IMR-90 (cell line): ENCODE results near the gene SMIM7. TPM values are rescaled to one million over a fixed set of nuclear protein-coding genes. Genes with fewer than 3 reads are reported as not detected.

Experiments used
- CHD1 ChIP-seq: IDR thresholded peaks from 2 replicates; pipeline ENCODE4 v1.6.1; 2012; ENCODE audit warnings: low read depth, low read length, improper control_type of control experiment
- ELK1 ChIP-seq: fragments of 150-350 bp; IDR thresholded peaks from 2 replicates; pipeline ENCODE4 v1.6.1; 2016; ENCODE audit warnings: low read depth, mild to moderate bottlenecking, low read length, moderate library complexity, borderline replicate concordance
- polyA plus RNA-seq, 3 experiments: library from polyadenylated mRNA; depleted of rRNA; stranded (reverse); fragments of >200 nt; gene quantifications; 2 replicates each; pipeline ENCODE4 v1.2.3, GENCODE V29; 2012; ENCODE audit warnings: low replicate concordance in 1 of 3
- total RNA-seq: library from RNA; depleted of rRNA; stranded (reverse); fragments of >200 nt; gene quantifications from 2 replicates; pipeline ENCODE4 v1.2.3, GENCODE V29; 2012
- TF ChIP-seq, protein P1 (sequence below): conservative IDR thresholded peaks from 2 replicates; pipeline ENCODE4 v1.5.1; 2012; ENCODE audit warnings: mild to moderate bottlenecking, low read depth, low read length, improper control_type of control experiment

Gene SMIM7
- total and polyA plus RNA-seq, 2 of the 4 experiments (the other 2 are of a cell fraction): 55.7 to 64.8 TPM

- TF ChIP-seq, protein P1, sequence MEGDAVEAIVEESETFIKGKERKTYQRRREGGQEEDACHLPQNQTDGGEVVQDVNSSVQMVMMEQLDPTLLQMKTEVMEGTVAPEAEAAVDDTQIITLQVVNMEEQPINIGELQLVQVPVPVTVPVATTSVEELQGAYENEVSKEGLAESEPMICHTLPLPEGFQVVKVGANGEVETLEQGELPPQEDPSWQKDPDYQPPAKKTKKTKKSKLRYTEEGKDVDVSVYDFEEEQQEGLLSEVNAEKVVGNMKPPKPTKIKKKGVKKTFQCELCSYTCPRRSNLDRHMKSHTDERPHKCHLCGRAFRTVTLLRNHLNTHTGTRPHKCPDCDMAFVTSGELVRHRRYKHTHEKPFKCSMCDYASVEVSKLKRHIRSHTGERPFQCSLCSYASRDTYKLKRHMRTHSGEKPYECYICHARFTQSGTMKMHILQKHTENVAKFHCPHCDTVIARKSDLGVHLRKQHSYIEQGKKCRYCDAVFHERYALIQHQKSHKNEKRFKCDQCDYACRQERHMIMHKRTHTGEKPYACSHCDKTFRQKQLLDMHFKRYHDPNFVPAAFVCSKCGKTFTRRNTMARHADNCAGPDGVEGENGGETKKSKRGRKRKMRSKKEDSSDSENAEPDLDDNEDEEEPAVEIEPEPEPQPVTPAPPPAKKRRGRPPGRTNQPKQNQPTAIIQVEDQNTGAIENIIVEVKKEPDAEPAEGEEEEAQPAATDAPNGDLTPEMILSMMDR: peak; percentile 30
- 0 out of 2 replicates have a peak, but pooled peaks have one; percentile 43 for TF ChIP-seq ELK1
- no peak for TF ChIP-seq CHD1
Measured at GRCh38 chr19:16659832-16660708, at the start of gene SMIM7 (continued).
